Panc1 (cell line): ENCODE results near the gene BAIAP3. TPM values are rescaled to one million over a fixed set of nuclear protein-coding genes. Genes with fewer than 3 reads are reported as not detected.

Experiments
- ATAC-seq: fragments of 200-7000 bp; cut with Tn5 transposase; 2 replicates; pipeline ENCODE4 v1.9.1; 2020; ENCODE audit warnings: mild to moderate bottlenecking, moderate library complexity
- BruUV-seq: library from RNA; stranded (reverse); fragments of 400-500 nt; replicated peaks from 2 replicates; lab custom pipeline; 2021; lab: Mats Ljungman, UMichigan
- CTCF ChIA-PET: fragments of 300-600 bp; sonication (Branson Sonifier 250); formaldehyde crosslinking; loops from one replicate; lab custom pipeline; 2022; ENCODE audit warnings: antibody characterized with exemption; lab: Charles Lee
- POLR2A ChIA-PET: fragments of 300-600 bp; sonication (Branson Sonifier 250); formaldehyde crosslinking; loops from one replicate; lab custom pipeline; 2022; ENCODE audit warnings: antibody characterized with exemption; lab: Charles Lee
- DNase-seq: peaks from one replicate; pipeline ENCODE4 v3.0.0-alpha.2; 2010; ENCODE audit warnings: low read depth, low spot score
- H3K27ac ChIP-seq: 2 replicates; pipeline ENCODE4 v1.5.1; 2011; ENCODE audit warnings: mild to moderate bottlenecking, low read length, inconsistent platforms
- H3K27me3 ChIP-seq: fragments of 200-500 bp; sonication (Bioruptor generic); 2 replicates; pipeline ENCODE4 v1.6.0; 2014; ENCODE audit warnings: low read length, inconsistent platforms; ENCODE audit not compliant: control insufficient read depth, insufficient read depth
- H3K36me3 ChIP-seq: fragments of 200-500 bp; sonication (Bioruptor generic); 2 replicates; pipeline ENCODE4 v1.5.1; 2014; ENCODE audit warnings: inconsistent platforms, mild to moderate bottlenecking, low read length, moderate library complexity; ENCODE audit not compliant: control insufficient read depth, insufficient read depth
- H3K4me1 ChIP-seq: 2 replicates; pipeline ENCODE4 v1.5.1; 2011; ENCODE audit warnings: inconsistent platforms, mild to moderate bottlenecking, low read length, moderate library complexity; ENCODE audit not compliant: control insufficient read depth, insufficient read depth
- H3K4me3 ChIP-seq, 2 experiments: 2 replicates each; pipeline ENCODE4 v1.5.1; 2011 to 2012; ENCODE audit warnings: low read depth in 2 of 2, low read length in 2 of 2, mild to moderate bottlenecking in 2 of 2, inconsistent platforms in 1 of 2, moderate library complexity in 1 of 2
- H3K9me3 ChIP-seq: fragments of 200-500 bp; sonication (Bioruptor generic); 2 replicates; pipeline ENCODE4 v1.5.1; 2014; ENCODE audit warnings: low read depth, mild to moderate bottlenecking, inconsistent platforms, low read length, moderate library complexity; ENCODE audit not compliant: control insufficient read depth, insufficient read depth
- POLR2AphosphoS5 ChIP-seq: IDR thresholded peaks from 2 replicates; pipeline ENCODE4 v1.6.1; 2012; ENCODE audit warnings: mild to moderate bottlenecking, low read depth, low read length, moderate library complexity
- SIN3A ChIP-seq: IDR thresholded peaks from 2 replicates; pipeline ENCODE4 v1.6.1; 2012; ENCODE audit warnings: low read depth, mild to moderate bottlenecking, low read length, moderate library complexity, borderline replicate concordance; ENCODE audit not compliant: insufficient read depth
- TCF7L2 ChIP-seq: IDR thresholded peaks from 2 replicates; pipeline ENCODE4 v1.6.1; 2011; ENCODE audit warnings: mild to moderate bottlenecking, low read depth, low read length, inconsistent platforms
- in situ Hi-C: cut with HindIII; loops from 2 replicates; pipeline ENCODE4 v1.10.0; 2016; ENCODE audit warnings: low sequenced_read_pairs, low pct_unique_long_range_greater_than_20kb
- intact Hi-C: fragments of 100-400 bp; cut with micrococcal nuclease; formaldehyde crosslinking; loops from one replicate; pipeline ENCODE4 v1.10.0; 2022; ENCODE audit not compliant: unreplicated experiment
- total RNA-seq: library from RNA; stranded (reverse); gene quantifications from one replicate; pipeline ENCODE4 v1.2.1, GENCODE V29; 2021; ENCODE audit not compliant: unreplicated experiment
- TF ChIP-seq, protein P1 (sequence below): fragments of 450-650 bp; IDR thresholded peaks from 2 replicates; pipeline ENCODE4 v1.5.1; 2017; ENCODE audit warnings: mild to moderate bottlenecking
- TF ChIP-seq, protein P2 (sequence below), 2 experiments: IDR thresholded peaks; 2 replicates each; pipeline ENCODE4 v1.6.1; 2011 to 2012; ENCODE audit warnings: low read depth in 2 of 2, control low read depth in 1 of 2, low read length in 1 of 2, mild to moderate bottlenecking in 1 of 2, moderate library complexity in 1 of 2; ENCODE audit not compliant: insufficient read depth in 1 of 2

The BAIAP3 gene
- total RNA-seq, 1 experiment from 2014 or later: 9.4 TPM

DNA sequence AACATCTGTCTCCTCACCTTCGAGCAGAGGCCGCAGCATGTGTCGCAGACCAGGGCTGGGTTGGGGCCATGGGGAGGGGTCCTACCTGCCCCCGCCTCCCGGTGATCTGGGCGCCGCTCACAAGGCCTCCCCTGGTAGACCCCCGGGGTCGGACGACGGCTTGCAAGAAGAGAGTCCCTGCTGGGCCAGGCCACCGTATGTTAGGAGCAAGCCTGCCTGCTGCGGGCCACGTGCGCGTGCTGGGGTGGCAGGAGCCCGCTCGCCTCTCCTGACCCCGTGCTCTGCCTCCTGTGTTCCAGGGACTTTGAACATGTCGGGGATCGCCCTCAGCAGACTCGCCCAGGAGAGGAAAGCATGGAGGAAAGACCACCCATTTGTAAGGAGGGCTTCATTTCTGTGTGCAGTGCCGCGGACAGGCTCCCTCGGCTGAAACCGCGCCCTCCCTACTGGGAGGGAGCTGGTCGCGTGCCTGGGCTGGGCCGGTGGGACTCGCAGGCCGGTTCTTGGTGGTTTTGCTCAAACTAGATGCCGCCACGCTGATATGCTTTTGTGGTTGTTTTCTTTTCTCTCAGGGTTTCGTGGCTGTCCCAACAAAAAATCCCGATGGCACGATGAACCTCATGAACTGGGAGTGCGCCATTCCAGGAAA lies 19.6 kb upstream of the BAIAP3 start:
- in situ Hi-C loops: no loop called here
- no peak overlapping the region for H3K27ac ChIP-seq
- no peak for DNase-seq
- no peaks in the 10 kb centered on the region for H3K27me3 ChIP-seq
- no peak for TF ChIP-seq POLR2AphosphoS5
- TF ChIP-seq, protein P1, sequence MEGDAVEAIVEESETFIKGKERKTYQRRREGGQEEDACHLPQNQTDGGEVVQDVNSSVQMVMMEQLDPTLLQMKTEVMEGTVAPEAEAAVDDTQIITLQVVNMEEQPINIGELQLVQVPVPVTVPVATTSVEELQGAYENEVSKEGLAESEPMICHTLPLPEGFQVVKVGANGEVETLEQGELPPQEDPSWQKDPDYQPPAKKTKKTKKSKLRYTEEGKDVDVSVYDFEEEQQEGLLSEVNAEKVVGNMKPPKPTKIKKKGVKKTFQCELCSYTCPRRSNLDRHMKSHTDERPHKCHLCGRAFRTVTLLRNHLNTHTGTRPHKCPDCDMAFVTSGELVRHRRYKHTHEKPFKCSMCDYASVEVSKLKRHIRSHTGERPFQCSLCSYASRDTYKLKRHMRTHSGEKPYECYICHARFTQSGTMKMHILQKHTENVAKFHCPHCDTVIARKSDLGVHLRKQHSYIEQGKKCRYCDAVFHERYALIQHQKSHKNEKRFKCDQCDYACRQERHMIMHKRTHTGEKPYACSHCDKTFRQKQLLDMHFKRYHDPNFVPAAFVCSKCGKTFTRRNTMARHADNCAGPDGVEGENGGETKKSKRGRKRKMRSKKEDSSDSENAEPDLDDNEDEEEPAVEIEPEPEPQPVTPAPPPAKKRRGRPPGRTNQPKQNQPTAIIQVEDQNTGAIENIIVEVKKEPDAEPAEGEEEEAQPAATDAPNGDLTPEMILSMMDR: no peak
- TF ChIP-seq, protein P2, sequence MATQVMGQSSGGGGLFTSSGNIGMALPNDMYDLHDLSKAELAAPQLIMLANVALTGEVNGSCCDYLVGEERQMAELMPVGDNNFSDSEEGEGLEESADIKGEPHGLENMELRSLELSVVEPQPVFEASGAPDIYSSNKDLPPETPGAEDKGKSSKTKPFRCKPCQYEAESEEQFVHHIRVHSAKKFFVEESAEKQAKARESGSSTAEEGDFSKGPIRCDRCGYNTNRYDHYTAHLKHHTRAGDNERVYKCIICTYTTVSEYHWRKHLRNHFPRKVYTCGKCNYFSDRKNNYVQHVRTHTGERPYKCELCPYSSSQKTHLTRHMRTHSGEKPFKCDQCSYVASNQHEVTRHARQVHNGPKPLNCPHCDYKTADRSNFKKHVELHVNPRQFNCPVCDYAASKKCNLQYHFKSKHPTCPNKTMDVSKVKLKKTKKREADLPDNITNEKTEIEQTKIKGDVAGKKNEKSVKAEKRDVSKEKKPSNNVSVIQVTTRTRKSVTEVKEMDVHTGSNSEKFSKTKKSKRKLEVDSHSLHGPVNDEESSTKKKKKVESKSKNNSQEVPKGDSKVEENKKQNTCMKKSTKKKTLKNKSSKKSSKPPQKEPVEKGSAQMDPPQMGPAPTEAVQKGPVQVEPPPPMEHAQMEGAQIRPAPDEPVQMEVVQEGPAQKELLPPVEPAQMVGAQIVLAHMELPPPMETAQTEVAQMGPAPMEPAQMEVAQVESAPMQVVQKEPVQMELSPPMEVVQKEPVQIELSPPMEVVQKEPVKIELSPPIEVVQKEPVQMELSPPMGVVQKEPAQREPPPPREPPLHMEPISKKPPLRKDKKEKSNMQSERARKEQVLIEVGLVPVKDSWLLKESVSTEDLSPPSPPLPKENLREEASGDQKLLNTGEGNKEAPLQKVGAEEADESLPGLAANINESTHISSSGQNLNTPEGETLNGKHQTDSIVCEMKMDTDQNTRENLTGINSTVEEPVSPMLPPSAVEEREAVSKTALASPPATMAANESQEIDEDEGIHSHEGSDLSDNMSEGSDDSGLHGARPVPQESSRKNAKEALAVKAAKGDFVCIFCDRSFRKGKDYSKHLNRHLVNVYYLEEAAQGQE (IDR thresholded peaks at IDR 0.05; ENCODE audit: insufficient read depth in 1 of 2, low read depth in 2 of 2, low read length in 1 of 2): no peak
- no peak for TF ChIP-seq TCF7L2
- no peak for TF ChIP-seq SIN3A
- no peak for ATAC-seq
- H3K4me1 ChIP-seq: peaks cover 10% of the 10 kb centered on the region
- CTCF ChIA-PET: no interaction called here
- BruUV-seq: no TSS peak
- intact Hi-C loops: no loop called here
- POLR2A ChIA-PET: no interaction called here
- H3K9me3 ChIP-seq: no peaks in the 10 kb centered on the region
- no peak overlapping the region for H3K4me3 ChIP-seq
- H3K36me3 ChIP-seq: peaks cover 24% of the 10 kb centered on the region

DNA sequence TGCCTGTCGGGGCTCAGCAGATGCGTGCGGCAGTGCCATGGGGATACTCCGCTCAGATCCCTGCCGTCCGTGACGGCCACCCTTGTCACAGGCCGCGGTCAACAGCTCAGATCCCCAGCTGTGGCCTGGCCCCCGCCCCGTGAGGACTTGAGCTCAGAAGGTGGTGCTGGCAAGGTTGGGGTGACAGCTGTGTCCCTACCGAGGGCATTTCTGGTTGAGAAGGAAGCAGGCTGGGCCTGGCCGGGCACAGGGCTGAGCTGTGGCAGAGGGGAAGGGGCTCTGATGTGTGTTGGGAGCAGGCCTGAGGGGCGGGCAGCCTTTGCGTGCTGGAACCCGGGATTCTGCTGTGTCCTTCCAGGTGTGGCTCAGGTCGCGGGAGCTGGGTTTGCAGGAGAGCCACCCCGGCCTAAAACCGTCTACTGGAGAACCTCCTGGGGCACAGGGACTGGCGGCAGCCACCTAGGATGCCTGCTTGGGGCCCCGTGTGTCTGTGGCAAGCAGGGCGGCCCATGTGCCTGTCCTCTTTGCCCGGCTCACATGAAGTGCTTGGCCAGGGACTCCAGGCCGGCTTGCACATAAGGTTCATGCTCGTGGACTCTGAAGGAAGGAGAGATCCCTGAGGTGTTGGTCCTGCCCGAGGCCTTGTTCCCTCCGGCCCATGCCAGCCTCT lies 18.9 kb upstream of the BAIAP3 start:
- H3K9me3 ChIP-seq: no peaks in the 10 kb centered on the region
- H3K4me1 ChIP-seq: peaks cover 10% of the 10 kb centered on the region
- H3K4me3 ChIP-seq: no peak overlapping the region
- BruUV-seq: no TSS peak
- TF ChIP-seq TCF7L2: no peak
- TF ChIP-seq, protein P1: no peak
- no peak for TF ChIP-seq POLR2AphosphoS5
- TF ChIP-seq, protein P2 (IDR thresholded peaks at IDR 0.05; ENCODE audit: insufficient read depth in 1 of 2, low read depth in 2 of 2, low read length in 1 of 2): no peak
- TF ChIP-seq SIN3A: no peak
- intact Hi-C loops (no loop called here), in situ Hi-C loops (no loop called here)
- ChIA-PET CTCF (no interaction called here), POLR2A (no interaction called here)
- DNase-seq: no peak
- no peak for ATAC-seq
- no peaks in the 10 kb centered on the region for H3K27me3 ChIP-seq
- peaks cover 24% of the 10 kb centered on the region for H3K36me3 ChIP-seq
- H3K27ac ChIP-seq: no peak overlapping the region
